Measurements from ENCODE around the gene TNN. TPM values are rescaled to one million over a fixed set of nuclear protein-coding genes. Genes with fewer than 3 reads are reported as not detected.
"Not testable (repeated sequence)": the region's sequence is repeated elsewhere in the genome, so short reads cannot be mapped to it uniquely, and the experiment has no call there.

TNN gene
- total RNA-seq, 2 experiments from 2014 or later: not detected

- no peak overlapping the region for H3K27ac Mint-ChIP-seq
- no peak for DNase-seq
Measured at GRCh38 chr1:175040324-175040879, 27.2 kb upstream of the TNN start.

GRCh38 chr1:175042650-175043049 lies 25.0 kb upstream of the TNN start:
- Mint-ChIP-seq H3K36me3 (ENCODE audit: low read depth) (no peaks in the 10 kb centered on the region), H3K27me3 (ENCODE audit: low read depth) (peaks cover 10% of the 10 kb centered on the region), H3K9me3 (no peaks in the 10 kb centered on the region), H3K4me1 (ENCODE audit: low read depth) (no peaks in the 10 kb centered on the region), H3K27ac (no peak overlapping the region), H3K4me3 (no peak overlapping the region)
- intact Hi-C loops (cut with micrococcal nuclease): no loop called here
- CTCF ChIA-PET: interaction anchor here (0.5 kb wide), 1 partner anchor 852 kb away, joined by 3 read pairs; no protein-coding TSS in a partner anchor
- no peak for DNase-seq

More at GRCh38 chr1:175040324-175040879, 27.2 kb upstream of the TNN start:
- H3K36me3 Mint-ChIP-seq (ENCODE audit: low read depth): no peaks in the 10 kb centered on the region
- H3K4me3 Mint-ChIP-seq: no peak overlapping the region
- CTCF ChIA-PET: interaction anchor here (0.5 to 3.7 kb wide), 3 partner anchors 11 to 85 kb away, joined by 3 to 9 read pairs (median 4); no protein-coding TSS in a partner anchor
- H3K9me3 Mint-ChIP-seq: no peaks in the 10 kb centered on the region
- no peaks in the 10 kb centered on the region for H3K4me1 Mint-ChIP-seq (ENCODE audit: low read depth)
- intact Hi-C loops (cut with micrococcal nuclease): no loop called here
- peaks cover 7% of the 10 kb centered on the region for H3K27me3 Mint-ChIP-seq (ENCODE audit: low read depth)

- Mint-ChIP-seq H3K27ac (no peak overlapping the region), H3K4me1 (ENCODE audit: low read depth) (no peaks in the 10 kb centered on the region), H3K9me3 (no peaks in the 10 kb centered on the region), H3K4me3 (no peak overlapping the region), H3K36me3 (ENCODE audit: low read depth) (no peaks in the 10 kb centered on the region), H3K27me3 (ENCODE audit: low read depth) (peaks cover 15% of the 10 kb centered on the region)
- DNase-seq: no peak
- CTCF ChIA-PET: interaction anchor here (1.3 kb wide), 1 partner anchor 81 kb away, joined by 6 read pairs; no protein-coding TSS in a partner anchor
- intact Hi-C loops (cut with micrococcal nuclease): no loop called here
Measured at GRCh38 chr1:175043824-175044223, 23.8 kb upstream of the TNN start.

GRCh38 chr1:175044591-175044990 lies 23.0 kb upstream of the TNN start:
- H3K36me3 Mint-ChIP-seq (ENCODE audit: low read depth); intact Hi-C loops (cut with micrococcal nuclease); DNase-seq; H3K4me3 Mint-ChIP-seq; H3K4me1 Mint-ChIP-seq (ENCODE audit: low read depth); H3K9me3 Mint-ChIP-seq; H3K27ac Mint-ChIP-seq: not testable (repeated sequence)
- H3K27me3 Mint-ChIP-seq (ENCODE audit: low read depth): peaks cover 21% of the 10 kb centered on the region
- CTCF ChIA-PET: interaction anchor here (1.3 kb wide), 1 partner anchor 80 kb away, joined by 6 read pairs; no protein-coding TSS in a partner anchor

- CTCF ChIA-PET: interaction anchor here (1.1 to 1.3 kb wide), 2 partner anchors 15 to 80 kb away, joined by 3 to 6 read pairs; no protein-coding TSS in a partner anchor
- Mint-ChIP-seq H3K4me1 (ENCODE audit: low read depth) (no peaks in the 10 kb centered on the region), H3K27ac (no peak overlapping the region), H3K4me3 (no peak overlapping the region), H3K9me3 (no peaks in the 10 kb centered on the region), H3K36me3 (ENCODE audit: low read depth) (no peaks in the 10 kb centered on the region), H3K27me3 (ENCODE audit: low read depth) (peaks cover 23% of the 10 kb centered on the region)
- intact Hi-C loops (cut with micrococcal nuclease): no loop called here
- no peak for DNase-seq
Measured at GRCh38 chr1:175045097-175045496, 22.5 kb upstream of the TNN start.

GRCh38 chr1:175045519-175045918 lies 22.1 kb upstream of the TNN start:
- Mint-ChIP-seq H3K27me3 (ENCODE audit: low read depth) (peaks cover 23% of the 10 kb centered on the region), H3K9me3 (no peaks in the 10 kb centered on the region), H3K4me1 (ENCODE audit: low read depth) (no peaks in the 10 kb centered on the region), H3K36me3 (ENCODE audit: low read depth) (no peaks in the 10 kb centered on the region), H3K27ac (no peak overlapping the region), H3K4me3 (no peak overlapping the region)
- CTCF ChIA-PET: interaction anchor here (1.1 kb wide), 1 partner anchor 16 kb away, joined by 3 read pairs; no protein-coding TSS in a partner anchor
- DNase-seq: no peak
- intact Hi-C loops (cut with micrococcal nuclease): no loop called here

- Mint-ChIP-seq H3K4me1 (ENCODE audit: low read depth) (no peaks in the 10 kb centered on the region), H3K4me3 (no peak overlapping the region), H3K36me3 (ENCODE audit: low read depth) (no peaks in the 10 kb centered on the region), H3K9me3 (no peaks in the 10 kb centered on the region), H3K27me3 (ENCODE audit: low read depth) (peaks cover 21% of the 10 kb centered on the region), H3K27ac (no peak overlapping the region)
- DNase-seq: no peak
- CTCF ChIA-PET: interaction anchor here (0.7 to 1.3 kb wide), 5 partner anchors 20 to 104 kb away, joined by 3 to 6 read pairs (median 4); no protein-coding TSS in a partner anchor
- intact Hi-C loops (cut with micrococcal nuclease): no loop called here
Measured at GRCh38 chr1:175050992-175051391, 16.6 kb upstream of the TNN start.

- no peak overlapping the region for H3K4me3 Mint-ChIP-seq
- peaks cover 3% of the 10 kb centered on the region for H3K9me3 Mint-ChIP-seq
- peaks cover 8% of the 10 kb centered on the region for H3K27me3 Mint-ChIP-seq (ENCODE audit: low read depth)
- DNase-seq: no peak
- no peaks in the 10 kb centered on the region for H3K4me1 Mint-ChIP-seq (ENCODE audit: low read depth)
- H3K36me3 Mint-ChIP-seq (ENCODE audit: low read depth): no peaks in the 10 kb centered on the region
- no peak overlapping the region for H3K27ac Mint-ChIP-seq
- intact Hi-C loops (cut with micrococcal nuclease): no loop called here
- CTCF ChIA-PET: interaction anchor here (1.2 kb wide), 1 partner anchor 25 kb away, joined by 3 read pairs; no protein-coding TSS in a partner anchor
Measured at GRCh38 chr1:175054736-175055135, 12.9 kb upstream of the TNN start.

- no peak for DNase-seq
- no peaks in the 10 kb centered on the region for H3K27me3 Mint-ChIP-seq (ENCODE audit: low read depth)
- H3K27ac Mint-ChIP-seq: no peak overlapping the region
- no peaks in the 10 kb centered on the region for H3K36me3 Mint-ChIP-seq (ENCODE audit: low read depth)
- no peak overlapping the region for H3K4me3 Mint-ChIP-seq
- CTCF ChIA-PET: no interaction called here
- no peaks in the 10 kb centered on the region for H3K4me1 Mint-ChIP-seq (ENCODE audit: low read depth)
- H3K9me3 Mint-ChIP-seq: no peaks in the 10 kb centered on the region
- intact Hi-C loops (cut with micrococcal nuclease): no loop called here
Measured at GRCh38 chr1:175062339-175062738, 5.3 kb upstream of the TNN start.

- H3K9me3 Mint-ChIP-seq: no peaks in the 10 kb centered on the region
- H3K27ac Mint-ChIP-seq: no peak overlapping the region
- no peaks in the 10 kb centered on the region for H3K36me3 Mint-ChIP-seq (ENCODE audit: low read depth)
- no peak for DNase-seq
- CTCF ChIA-PET: no interaction called here
- H3K4me1 Mint-ChIP-seq (ENCODE audit: low read depth): no peaks in the 10 kb centered on the region
- H3K27me3 Mint-ChIP-seq (ENCODE audit: low read depth): no peaks in the 10 kb centered on the region
- no peak overlapping the region for H3K4me3 Mint-ChIP-seq
- intact Hi-C loops (cut with micrococcal nuclease): no loop called here
Measured at GRCh38 chr1:175062858-175063257, 4.8 kb upstream of the TNN start.

GRCh38 chr1:175070818-175071217 lies 3.2 kb downstream of the TNN start:
- no peak overlapping the region for H3K27ac Mint-ChIP-seq
- DNase-seq: no peak
- CTCF ChIA-PET: interaction anchor here (1.7 kb wide), 1 partner anchor 41 kb away, joined by 4 read pairs; no protein-coding TSS in a partner anchor
- H3K9me3 Mint-ChIP-seq: no peaks in the 10 kb centered on the region
- intact Hi-C loops (cut with micrococcal nuclease): no loop called here
- H3K27me3 Mint-ChIP-seq (ENCODE audit: low read depth): peaks cover 10% of the 10 kb centered on the region
- H3K36me3 Mint-ChIP-seq (ENCODE audit: low read depth): no peaks in the 10 kb centered on the region
- peaks cover 12% of the 10 kb centered on the region for H3K4me1 Mint-ChIP-seq (ENCODE audit: low read depth)
- H3K4me3 Mint-ChIP-seq: no peak overlapping the region

GRCh38 chr1:175071276-175071943 lies 3.8 kb downstream of the TNN start:
- H3K36me3 Mint-ChIP-seq (ENCODE audit: low read depth): no peaks in the 10 kb centered on the region
- H3K9me3 Mint-ChIP-seq: no peaks in the 10 kb centered on the region
- intact Hi-C loops (cut with micrococcal nuclease): no loop called here
- H3K4me3 Mint-ChIP-seq: no peak overlapping the region
- CTCF ChIA-PET: interaction anchor here (1.2 kb wide), 1 partner anchor 54 kb away, joined by 4 read pairs; no protein-coding TSS in a partner anchor
- DNase-seq: no peak
- H3K27me3 Mint-ChIP-seq (ENCODE audit: low read depth): peaks cover 10% of the 10 kb centered on the region
- H3K4me1 Mint-ChIP-seq (ENCODE audit: low read depth): peaks cover 12% of the 10 kb centered on the region
- peak overlapping the region; percentile 30 for H3K27ac Mint-ChIP-seq

All from activated naive CD4-positive, alpha-beta T cell treated with anti-CD3 and anti-CD28 coated beads for 36 hours (primary cell).